ENCODE results near the gene HIC1.

HIC1 gene

GRCh38 chr17:2074919-2075318, 20.0 kb downstream of the HIC1 start:
- DNase-seq: no peak
- Histone ChIP-seq H3K27ac (no peak overlapping the region), H3K4me3 (ENCODE audit: low read depth, low read length) (no peak overlapping the region), H3K9me3 (ENCODE audit: severe bottlenecking) (no peaks in the 10 kb centered on the region), H3K27me3 (ENCODE audit: insufficient read depth, low read depth, severe bottlenecking) (no peaks in the 10 kb centered on the region), H3K36me3 (peaks cover 43% of the 10 kb centered on the region)
- TF ChIP-seq CTCF (IDR thresholded peaks at IDR 0.05; ENCODE audit: low read depth, low read length): no peak

- Histone ChIP-seq H3K27ac (peak overlapping the region; percentile 2; the same call in 1 of the 2 replicates), H3K36me3 (peaks cover 49% of the 10 kb centered on the region), H3K9me3 (ENCODE audit: severe bottlenecking) (no peaks in the 10 kb centered on the region), H3K27me3 (ENCODE audit: insufficient read depth, low read depth, severe bottlenecking) (no peaks in the 10 kb centered on the region), H3K4me3 (ENCODE audit: low read depth, low read length) (no peak overlapping the region)
- TF ChIP-seq CTCF (IDR thresholded peaks at IDR 0.05; ENCODE audit: low read depth, low read length): no peak
- DNase-seq: no peak
These were observed 20.6 kb downstream of the HIC1 start for GRCh38 chr17:2075336-2076086.

- Histone ChIP-seq H3K36me3 (peaks cover 57% of the 10 kb centered on the region), H3K27me3 (ENCODE audit: insufficient read depth, low read depth, severe bottlenecking) (no peaks in the 10 kb centered on the region), H3K27ac (peak overlapping the region; percentile 65), H3K4me3 (ENCODE audit: low read depth, low read length) (no peak overlapping the region), H3K9me3 (ENCODE audit: severe bottlenecking) (no peaks in the 10 kb centered on the region)
- no peak for TF ChIP-seq CTCF (IDR thresholded peaks at IDR 0.05; ENCODE audit: low read depth, low read length)
- no peak for DNase-seq
These were observed 21.4 kb downstream of the HIC1 start for GRCh38 chr17:2076087-2076984.

- Histone ChIP-seq H3K27ac (peak overlapping the region; percentile 65), H3K27me3 (ENCODE audit: insufficient read depth, low read depth, severe bottlenecking) (no peaks in the 10 kb centered on the region), H3K36me3 (peaks cover 57% of the 10 kb centered on the region), H3K9me3 (ENCODE audit: severe bottlenecking) (no peaks in the 10 kb centered on the region), H3K4me3 (ENCODE audit: low read depth, low read length) (no peak overlapping the region)
- no peak for TF ChIP-seq CTCF (IDR thresholded peaks at IDR 0.05; ENCODE audit: low read depth, low read length)
- DNase-seq: no peak
These were observed 22.1 kb downstream of the HIC1 start for GRCh38 chr17:2077040-2077439.

GRCh38 chr17:2081564-2081963, 26.7 kb downstream of the HIC1 start:
- no peak overlapping the region for H3K27ac ChIP-seq
- H3K27me3 ChIP-seq (ENCODE audit: insufficient read depth, low read depth, severe bottlenecking): no peaks in the 10 kb centered on the region
- H3K4me3 ChIP-seq (ENCODE audit: low read depth, low read length): no peak overlapping the region
- DNase-seq: no peak
- no peak for TF ChIP-seq CTCF (IDR thresholded peaks at IDR 0.05; ENCODE audit: low read depth, low read length)
- H3K9me3 ChIP-seq (ENCODE audit: severe bottlenecking): no peaks in the 10 kb centered on the region
- H3K36me3 ChIP-seq: peaks cover 68% of the 10 kb centered on the region

Measured in WERI-Rb-1 (cell line).